ENCODE data around the gene MAK. TPM values are rescaled to one million over a fixed set of nuclear protein-coding genes. Genes with fewer than 3 reads are reported as not detected.

MAK gene
- total RNA-seq, 2 donors from 2014 or later, result 0.18 to 0.35 TPM

DNA sequence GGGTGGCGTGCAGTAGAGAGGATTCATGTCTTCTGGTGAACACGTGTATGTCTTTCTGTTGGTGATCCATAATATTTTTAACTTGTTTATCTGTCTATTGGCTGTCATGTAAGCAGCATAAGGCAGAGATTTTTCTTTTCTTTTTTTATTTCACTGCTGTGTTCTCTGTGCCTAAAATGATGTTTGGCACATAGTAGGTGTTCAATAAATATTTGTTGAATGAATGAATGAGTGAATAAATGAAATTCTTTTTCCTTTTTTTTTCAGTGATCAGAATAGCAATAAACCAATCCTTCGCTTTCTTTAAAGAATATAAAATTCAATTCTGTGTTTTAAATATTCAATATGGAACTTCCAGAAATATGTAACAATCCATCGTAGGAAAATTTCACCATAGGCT lies 30.0 kb downstream of the MAK start:
- TF ChIP-seq, protein P1, sequence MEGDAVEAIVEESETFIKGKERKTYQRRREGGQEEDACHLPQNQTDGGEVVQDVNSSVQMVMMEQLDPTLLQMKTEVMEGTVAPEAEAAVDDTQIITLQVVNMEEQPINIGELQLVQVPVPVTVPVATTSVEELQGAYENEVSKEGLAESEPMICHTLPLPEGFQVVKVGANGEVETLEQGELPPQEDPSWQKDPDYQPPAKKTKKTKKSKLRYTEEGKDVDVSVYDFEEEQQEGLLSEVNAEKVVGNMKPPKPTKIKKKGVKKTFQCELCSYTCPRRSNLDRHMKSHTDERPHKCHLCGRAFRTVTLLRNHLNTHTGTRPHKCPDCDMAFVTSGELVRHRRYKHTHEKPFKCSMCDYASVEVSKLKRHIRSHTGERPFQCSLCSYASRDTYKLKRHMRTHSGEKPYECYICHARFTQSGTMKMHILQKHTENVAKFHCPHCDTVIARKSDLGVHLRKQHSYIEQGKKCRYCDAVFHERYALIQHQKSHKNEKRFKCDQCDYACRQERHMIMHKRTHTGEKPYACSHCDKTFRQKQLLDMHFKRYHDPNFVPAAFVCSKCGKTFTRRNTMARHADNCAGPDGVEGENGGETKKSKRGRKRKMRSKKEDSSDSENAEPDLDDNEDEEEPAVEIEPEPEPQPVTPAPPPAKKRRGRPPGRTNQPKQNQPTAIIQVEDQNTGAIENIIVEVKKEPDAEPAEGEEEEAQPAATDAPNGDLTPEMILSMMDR (conservative IDR thresholded peaks at IDR 0.05), result no peak
- no peak for DNase-seq
- H3K9me3 ChIP-seq (ENCODE audit: control insufficient read depth, low read length), result no peaks in the 10 kb centered on the region
- no peaks in the 10 kb centered on the region for H3K27me3 Mint-ChIP-seq (ENCODE audit: insufficient read depth)
- H3K27ac ChIP-seq (ENCODE audit: low read depth, low read length), result no peak overlapping the region
- no peaks in the 10 kb centered on the region for H3K9me3 Mint-ChIP-seq
- WGBS, 2 experiments (ENCODE audit: insufficient coverage in 1 of 2, insufficient read length in 1 of 2), result 99 to 100% methylated on average over 3 of the region's 4 CpGs
- no peaks in the 10 kb centered on the region for H3K4me1 ChIP-seq (ENCODE audit: control insufficient read depth, insufficient read depth, low read length)
- H3K36me3 ChIP-seq (ENCODE audit: control insufficient read depth, insufficient read depth, low read length), result peaks cover 10% of the 10 kb centered on the region
- no peak overlapping the region for H3K9ac ChIP-seq (ENCODE audit: extremely low read depth, low read length, poor library complexity, severe bottlenecking)
- H3K27me3 ChIP-seq (ENCODE audit: control insufficient read depth, insufficient read depth, low read length, poor library complexity, severe bottlenecking), result no peaks in the 10 kb centered on the region
- H3K36me3 Mint-ChIP-seq (ENCODE audit: low read depth), result peaks cover 16% of the 10 kb centered on the region
- H3K4me3 ChIP-seq (ENCODE audit: low read length), result no peak overlapping the region
- H3K27ac Mint-ChIP-seq, result no peak overlapping the region
- no peak overlapping the region for H3K4me3 Mint-ChIP-seq
- no peaks in the 10 kb centered on the region for H3K4me1 Mint-ChIP-seq

GRCh38 chr6:10801224-10801848 lies 37.0 kb downstream of the MAK start:
- Mint-ChIP-seq H3K4me3 (no peak overlapping the region), H3K9me3 (no peaks in the 10 kb centered on the region), H3K36me3 (ENCODE audit: low read depth) (peaks cover 22% of the 10 kb centered on the region), H3K27ac (no peak overlapping the region), H3K27me3 (ENCODE audit: insufficient read depth) (no peaks in the 10 kb centered on the region), H3K4me1 (peaks cover 3% of the 10 kb centered on the region)
- H3K9me3 ChIP-seq (ENCODE audit: control insufficient read depth, low read length), result no peaks in the 10 kb centered on the region
- 11 to 30% methylated on average over 1 to 2 of the region's 2 CpGs for WGBS, 2 experiments (ENCODE audit: insufficient coverage in 1 of 2, insufficient read length in 1 of 2)
- H3K4me3 ChIP-seq (ENCODE audit: low read length), result no peak overlapping the region
- H3K9ac ChIP-seq (ENCODE audit: extremely low read depth, low read length, poor library complexity, severe bottlenecking), result no peak overlapping the region
- TF ChIP-seq, protein P1 (conservative IDR thresholded peaks at IDR 0.05), result peak; percentile 99
- peak; percentile 88 for DNase-seq
- H3K36me3 ChIP-seq (ENCODE audit: control insufficient read depth, insufficient read depth, low read length), result peaks cover 21% of the 10 kb centered on the region
- no peaks in the 10 kb centered on the region for H3K27me3 ChIP-seq (ENCODE audit: control insufficient read depth, insufficient read depth, low read length, poor library complexity, severe bottlenecking)
- no peak overlapping the region for H3K27ac ChIP-seq (ENCODE audit: low read depth, low read length)
- no peaks in the 10 kb centered on the region for H3K4me1 ChIP-seq (ENCODE audit: control insufficient read depth, insufficient read depth, low read length)

GRCh38 chr6:10800810-10801209 lies 37.5 kb downstream of the MAK start:
- DNase-seq, result no peak
- Mint-ChIP-seq H3K9me3 (no peaks in the 10 kb centered on the region), H3K27ac (no peak overlapping the region), H3K27me3 (ENCODE audit: insufficient read depth) (no peaks in the 10 kb centered on the region), H3K4me3 (no peak overlapping the region), H3K4me1 (peaks cover 3% of the 10 kb centered on the region), H3K36me3 (ENCODE audit: low read depth) (peaks cover 20% of the 10 kb centered on the region)
- H3K4me1 ChIP-seq (ENCODE audit: control insufficient read depth, insufficient read depth, low read length), result no peaks in the 10 kb centered on the region
- TF ChIP-seq, protein P1 (conservative IDR thresholded peaks at IDR 0.05), result no peak
- peaks cover 21% of the 10 kb centered on the region for H3K36me3 ChIP-seq (ENCODE audit: control insufficient read depth, insufficient read depth, low read length)
- no peak overlapping the region for H3K9ac ChIP-seq (ENCODE audit: extremely low read depth, low read length, poor library complexity, severe bottlenecking)
- H3K27ac ChIP-seq (ENCODE audit: low read depth, low read length), result no peak overlapping the region
- no peak overlapping the region for H3K4me3 ChIP-seq (ENCODE audit: low read length)
- H3K27me3 ChIP-seq (ENCODE audit: control insufficient read depth, insufficient read depth, low read length, poor library complexity, severe bottlenecking), result no peaks in the 10 kb centered on the region
- no peaks in the 10 kb centered on the region for H3K9me3 ChIP-seq (ENCODE audit: control insufficient read depth, low read length)
- WGBS, 2 experiments (ENCODE audit: insufficient coverage in 1 of 2, insufficient read length in 1 of 2), result 81 to 86% methylated on average over 2 to 3 of the region's 3 CpGs
